ENCODE results near the gene PHC3.

DNA sequence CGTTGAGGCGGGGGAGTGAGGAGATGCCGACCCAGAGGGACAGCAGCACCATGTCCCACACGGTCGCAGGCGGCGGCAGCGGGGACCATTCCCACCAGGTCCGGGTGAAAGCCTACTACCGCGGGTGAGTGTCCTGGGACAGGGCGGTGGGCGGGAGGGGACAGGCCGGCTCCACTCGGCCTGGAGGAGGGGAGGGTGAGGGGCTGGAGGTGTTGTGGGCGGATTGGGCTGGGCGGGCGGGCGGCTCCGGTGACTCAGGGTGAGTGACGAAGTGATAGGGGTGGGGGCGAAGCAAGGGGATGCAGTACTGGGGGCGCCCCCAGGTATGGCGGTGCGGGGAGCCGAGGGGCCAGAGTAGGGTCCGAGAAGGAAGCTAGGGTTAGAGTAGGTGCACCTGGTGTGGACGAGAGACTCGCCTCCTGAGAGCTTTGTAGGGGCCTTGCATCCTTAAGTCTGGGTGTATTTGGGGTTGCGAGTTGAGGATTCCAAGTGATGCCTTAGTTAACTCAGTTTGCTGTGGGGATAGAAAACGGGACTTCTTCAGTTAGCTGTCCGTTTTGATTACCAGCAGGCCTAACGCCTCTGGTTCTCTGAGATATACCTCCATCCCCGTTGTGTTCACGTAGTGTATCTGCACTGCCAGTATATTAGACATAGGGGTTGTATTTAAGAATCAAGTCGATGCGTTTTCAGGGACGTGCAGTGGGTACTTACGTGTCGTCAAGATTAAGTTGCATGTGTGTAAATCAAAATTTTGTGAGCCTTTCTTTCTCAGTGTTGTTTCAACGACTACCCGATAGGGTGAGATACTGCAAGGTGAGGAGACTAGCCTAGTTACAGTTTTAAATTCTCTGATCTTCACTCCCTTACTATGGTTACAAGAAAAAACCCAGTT, 41.4 kb upstream of the PHC3 start:
- TF ChIP-seq CTCF (optimal IDR thresholded peaks at IDR 0.05 in 1 of 3, IDR thresholded peaks at IDR 0.05 in 1 of 3, conservative IDR thresholded peaks at IDR 0.05 in 1 of 3; ENCODE audit: extremely low read depth in 1 of 3, insufficient read depth in 2 of 3, low read length in 3 of 3) = peak in 1 of 3 experiments; percentile 10
- no peak for TF ChIP-seq EZH2 (IDR thresholded peaks at IDR 0.05; ENCODE audit: low read length)

Measured in keratinocyte (primary cell).